ENCODE results near the gene ARHGAP6.

ARHGAP6 gene

DNA sequence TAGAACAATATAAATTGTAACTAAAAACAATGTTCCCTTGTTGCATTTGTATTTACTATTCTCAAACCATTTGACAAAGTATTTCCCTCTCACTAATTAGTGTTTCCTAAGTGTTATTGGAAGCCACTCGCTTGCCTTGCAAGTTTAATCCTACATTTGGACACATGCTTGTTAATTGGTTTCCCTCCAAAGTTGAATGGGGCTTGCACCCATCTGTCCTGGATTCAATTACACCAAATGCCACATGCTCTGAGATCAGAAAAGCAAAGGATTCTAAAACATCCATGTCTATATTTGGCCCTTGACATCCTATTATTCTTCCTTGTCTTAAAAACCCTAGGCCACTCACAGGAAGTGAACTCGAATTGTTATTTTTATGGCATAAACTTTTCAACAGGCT is 225.9 kb downstream of the ARHGAP6 start:
- CTCF ChIA-PET, result no interaction called here
- DNase-seq (ENCODE audit: low spot score), result no peak
- TF ChIP-seq CTCF (conservative IDR thresholded peaks at IDR 0.05; ENCODE audit: low read depth), result no peak
- H3K27ac ChIP-seq, result no peak overlapping the region
- POLR2A ChIA-PET (ENCODE audit: low non-redundant PET), result no interaction called here

DNA sequence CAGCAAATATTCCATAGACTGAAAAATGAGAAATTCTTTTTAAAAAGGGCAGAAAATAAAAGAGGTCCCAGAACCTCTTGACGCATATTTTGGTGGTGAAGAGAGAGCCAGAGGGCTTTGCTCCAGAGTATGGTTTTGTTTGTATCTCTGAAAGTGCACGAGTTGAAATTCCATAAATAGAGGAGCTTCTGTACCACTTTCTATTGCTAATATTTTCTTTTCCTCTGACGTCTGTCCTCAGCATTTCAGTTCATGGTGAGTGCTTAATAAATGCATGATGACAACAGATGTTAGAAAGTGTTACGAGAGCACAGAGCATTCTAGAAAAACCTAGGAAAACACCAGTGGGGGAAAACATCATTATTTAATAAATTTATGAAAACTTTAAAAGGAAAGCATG is 227.0 kb downstream of the ARHGAP6 start:
- ChIA-PET CTCF (no interaction called here), POLR2A (ENCODE audit: low non-redundant PET) (no interaction called here)
- TF ChIP-seq CTCF (conservative IDR thresholded peaks at IDR 0.05; ENCODE audit: low read depth), result no peak
- H3K27ac ChIP-seq, result no peak overlapping the region
- DNase-seq (ENCODE audit: low spot score), result no peak

DNA sequence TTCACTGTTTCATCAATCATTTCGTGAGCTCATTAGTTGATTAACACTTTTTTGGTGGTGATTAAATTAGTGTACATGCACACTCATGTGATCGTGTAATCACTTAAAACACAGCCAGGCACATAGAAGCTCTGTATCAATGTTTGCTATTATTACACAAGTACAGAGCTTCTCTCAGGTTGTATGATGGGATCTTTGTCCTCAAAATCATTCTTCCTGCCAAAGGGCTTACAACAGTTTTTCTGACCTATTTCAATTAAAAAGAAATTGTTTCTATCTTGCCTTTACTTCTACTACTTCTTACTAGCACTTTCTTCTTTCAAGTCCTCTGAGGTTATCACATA is 227.4 kb downstream of the ARHGAP6 start:
- ChIA-PET POLR2A (ENCODE audit: low non-redundant PET) (no interaction called here), CTCF (no interaction called here)
- DNase-seq (ENCODE audit: low spot score), result no peak
- no peak for TF ChIP-seq CTCF (conservative IDR thresholded peaks at IDR 0.05; ENCODE audit: low read depth)
- no peak overlapping the region for H3K27ac ChIP-seq

DNA sequence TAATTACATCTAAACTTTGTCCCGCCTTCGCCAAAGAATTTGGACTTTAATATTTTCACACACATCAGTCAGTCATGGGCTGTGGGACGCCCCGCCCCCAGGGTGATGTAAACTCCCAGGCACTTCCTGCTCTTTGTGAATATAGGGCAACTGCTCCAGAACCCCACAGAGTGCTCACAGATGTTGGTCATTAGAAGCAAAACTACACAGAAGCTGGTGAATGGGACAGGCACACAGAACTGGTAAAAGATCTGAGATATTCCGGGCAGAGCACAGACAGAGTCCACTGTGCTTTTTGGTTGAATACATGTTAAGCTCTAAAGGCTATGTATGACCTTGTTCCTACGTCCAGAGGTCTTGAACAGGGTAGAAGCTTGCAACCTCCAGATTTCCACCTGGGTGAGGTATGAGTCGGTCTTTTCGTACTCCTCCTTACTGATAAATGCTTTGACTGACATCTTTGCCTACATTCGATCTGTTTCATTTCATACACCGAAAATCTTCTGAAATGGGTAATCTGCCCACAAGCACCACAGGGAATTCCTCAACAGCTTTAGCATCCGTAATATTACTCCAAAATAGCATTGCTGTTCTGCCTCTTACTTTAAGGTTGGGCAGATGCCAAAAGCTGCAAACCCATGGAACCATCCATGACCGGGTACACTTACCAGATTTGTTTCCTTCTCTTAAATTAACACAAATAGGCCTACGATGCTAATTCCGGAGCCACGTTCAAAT is 227.9 kb downstream of the ARHGAP6 start:
- CTCF ChIA-PET, result no interaction called here
- no peak for DNase-seq (ENCODE audit: low spot score)
- POLR2A ChIA-PET (ENCODE audit: low non-redundant PET), result no interaction called here
- no peak for TF ChIP-seq CTCF (conservative IDR thresholded peaks at IDR 0.05; ENCODE audit: low read depth)
- no peak overlapping the region for H3K27ac ChIP-seq

GRCh38 chrX:11435568-11435967 is 230.2 kb downstream of the ARHGAP6 start:
- no peak for DNase-seq (ENCODE audit: low spot score)
- H3K27ac ChIP-seq, result no peak overlapping the region
- ChIA-PET CTCF (no interaction called here), POLR2A (ENCODE audit: low non-redundant PET) (no interaction called here)
- TF ChIP-seq CTCF (conservative IDR thresholded peaks at IDR 0.05; ENCODE audit: low read depth), result no peak

DNA sequence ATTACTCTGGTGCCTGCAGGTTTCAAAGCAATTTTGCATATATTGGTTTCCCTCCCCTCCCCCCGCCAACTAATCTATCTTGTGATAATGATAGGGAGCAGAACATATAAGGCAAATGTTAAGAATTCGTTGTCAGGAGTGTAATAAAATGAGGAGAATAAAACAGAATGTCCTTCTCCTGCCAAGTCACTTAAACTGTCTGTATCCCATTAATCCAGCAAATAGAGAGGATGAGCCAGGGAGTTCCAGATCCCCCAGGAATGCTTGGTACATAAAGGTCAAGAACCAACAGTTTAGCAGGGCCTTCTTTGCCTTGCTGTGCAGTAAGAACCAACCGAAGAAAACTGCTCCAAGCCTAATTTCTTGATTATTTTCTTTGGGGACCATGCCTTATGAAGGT is 231.1 kb downstream of the ARHGAP6 start:
- DNase-seq (ENCODE audit: low spot score), result no peak
- no peak for TF ChIP-seq CTCF (conservative IDR thresholded peaks at IDR 0.05; ENCODE audit: low read depth)
- ChIA-PET POLR2A (ENCODE audit: low non-redundant PET) (no interaction called here), CTCF (no interaction called here)
- no peak overlapping the region for H3K27ac ChIP-seq

- POLR2A ChIA-PET (ENCODE audit: low non-redundant PET), result no interaction called here
- CTCF ChIA-PET, result no interaction called here
- no peak overlapping the region for H3K27ac ChIP-seq
- no peak for DNase-seq (ENCODE audit: low spot score)
- no peak for TF ChIP-seq CTCF (conservative IDR thresholded peaks at IDR 0.05; ENCODE audit: low read depth)
Observed at GRCh38 chrX:11431786-11432185, 233.9 kb downstream of the ARHGAP6 start.
